ENCODE data around the gene ASXL1.

Gene ASXL1

DNA sequence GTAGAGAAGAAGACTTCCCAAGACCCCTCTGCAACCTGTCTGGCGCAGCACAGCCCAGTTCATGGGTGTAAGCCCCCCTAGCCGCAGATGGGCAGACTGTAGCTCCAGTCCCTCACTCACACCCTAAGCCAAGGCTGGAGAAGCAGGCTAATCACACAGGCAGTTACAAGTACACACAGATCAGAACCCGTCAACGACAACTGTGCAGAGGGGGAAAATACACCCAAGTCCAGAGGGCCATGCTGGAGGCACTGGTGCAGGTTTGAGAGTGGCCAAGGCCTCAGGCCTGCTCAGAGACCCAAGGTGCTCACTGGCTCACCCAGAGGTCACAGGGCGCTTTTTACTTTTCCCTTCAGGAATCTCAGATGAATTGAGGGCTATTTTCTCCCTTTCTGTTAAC, 120.9 kb downstream of the ASXL1 start:
- Histone ChIP-seq H3K4me1 (ENCODE audit: control insufficient read depth in 2 of 2, insufficient read depth in 2 of 2, low read length in 2 of 2) (peaks cover 77 to 81% of the 10 kb centered on the region in 2 donors), H3K27me3 (ENCODE audit: control insufficient read depth in 2 of 2, insufficient read depth in 2 of 2, low read length in 2 of 2) (no peaks in the 10 kb centered on the region), H3K4me3 (ENCODE audit: low read length in 2 of 2) (no peak overlapping the region), H3K9ac (ENCODE audit: low read depth in 1 of 2, low read length in 2 of 2) (peak overlapping the region in 1 of 2 donors; percentile 67), H3K27ac (ENCODE audit: low read depth in 2 of 2, low read length in 2 of 2) (peak overlapping the region; percentile 93 to 95), H3K9me3 (ENCODE audit: control insufficient read depth in 2 of 2, low read length in 2 of 2) (no peaks in the 10 kb centered on the region), H3K36me3 (ENCODE audit: control insufficient read depth in 2 of 2, insufficient read depth in 2 of 2, low read length in 2 of 2) (no peaks in the 10 kb centered on the region)

DNA sequence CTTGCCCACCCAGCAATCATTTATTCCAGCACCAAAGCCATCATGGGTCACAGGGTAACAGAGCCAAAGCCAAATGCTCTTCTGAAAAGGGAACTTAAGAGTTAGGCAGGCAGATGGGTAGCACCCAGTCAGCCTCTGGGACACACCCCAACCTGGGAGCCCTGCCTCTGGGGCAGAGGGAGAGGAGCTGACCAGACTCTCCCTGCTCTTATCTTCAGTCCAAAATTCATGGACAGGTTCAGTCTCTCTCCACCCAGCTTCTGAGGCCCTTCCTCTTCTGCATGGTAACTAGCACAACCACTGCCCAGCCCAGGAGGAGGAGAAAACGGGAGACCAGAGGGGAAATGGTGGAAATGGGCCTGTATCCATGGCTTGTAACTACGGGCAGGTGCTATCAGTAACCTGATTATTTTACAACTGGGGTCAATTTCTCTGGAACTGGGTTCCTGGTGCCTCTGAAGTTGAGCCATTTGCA, 121.6 kb downstream of the ASXL1 start:
- Histone ChIP-seq H3K36me3 (ENCODE audit: control insufficient read depth in 2 of 2, insufficient read depth in 2 of 2, low read length in 2 of 2) (no peaks in the 10 kb centered on the region), H3K27me3 (ENCODE audit: control insufficient read depth in 2 of 2, insufficient read depth in 2 of 2, low read length in 2 of 2) (no peaks in the 10 kb centered on the region), H3K9me3 (ENCODE audit: control insufficient read depth in 2 of 2, low read length in 2 of 2) (no peaks in the 10 kb centered on the region), H3K27ac (ENCODE audit: low read depth in 2 of 2, low read length in 2 of 2) (peak overlapping the region; percentile 93 to 95), H3K4me1 (ENCODE audit: control insufficient read depth in 2 of 2, insufficient read depth in 2 of 2, low read length in 2 of 2) (peaks cover 72 to 76% of the 10 kb centered on the region in 2 donors), H3K9ac (ENCODE audit: low read depth in 1 of 2, low read length in 2 of 2) (peak overlapping the region; percentile 56 to 67), H3K4me3 (ENCODE audit: low read length in 2 of 2) (peak overlapping the region in 1 of 2 donors; percentile 42)

DNA sequence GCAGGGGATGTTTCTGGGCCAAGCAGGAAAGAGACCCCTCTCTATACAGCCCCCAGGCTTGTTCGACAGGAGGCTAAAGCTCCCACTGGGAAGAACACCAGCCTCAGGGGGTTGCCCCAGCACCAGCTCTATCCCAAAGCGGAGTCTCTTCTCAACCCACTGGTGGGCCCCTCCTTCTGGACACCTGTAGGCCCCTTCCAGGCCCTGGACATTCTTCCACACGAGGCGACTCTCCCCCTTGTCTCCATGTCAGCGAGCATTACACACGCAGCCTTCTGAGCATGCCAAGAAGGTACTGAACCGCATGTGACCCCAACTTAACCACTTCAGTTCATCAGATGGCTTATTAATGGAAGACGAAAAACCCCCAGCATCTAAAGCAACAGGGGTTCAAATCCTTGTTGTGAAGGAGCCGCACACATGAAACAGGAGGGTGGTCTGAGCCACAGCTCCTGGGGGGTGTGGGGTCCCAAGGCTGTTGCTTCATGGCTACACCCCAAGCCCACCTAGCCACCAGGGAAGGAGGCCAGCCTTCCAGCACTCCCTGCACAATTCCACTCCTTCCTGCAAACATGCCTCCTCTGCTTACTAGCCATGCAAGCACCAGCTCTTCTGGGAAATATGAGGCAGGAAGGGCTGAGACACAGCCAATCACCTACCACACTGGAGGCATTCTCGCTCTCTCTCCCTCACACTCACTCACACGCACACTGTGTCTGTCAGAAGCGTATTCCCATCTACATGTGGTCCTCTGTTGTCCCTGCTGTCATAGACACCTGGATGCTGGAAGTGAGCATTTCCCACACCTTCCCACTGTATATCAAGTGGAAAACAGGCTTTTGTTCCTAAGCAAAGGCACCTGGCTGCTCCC, 122.5 kb downstream of the ASXL1 start:
- Histone ChIP-seq H3K4me3 (ENCODE audit: low read length in 2 of 2) (peak overlapping the region; percentile 28 to 42), H3K4me1 (ENCODE audit: control insufficient read depth in 2 of 2, insufficient read depth in 2 of 2, low read length in 2 of 2) (peaks cover 71 to 75% of the 10 kb centered on the region in 2 donors), H3K36me3 (ENCODE audit: control insufficient read depth in 2 of 2, insufficient read depth in 2 of 2, low read length in 2 of 2) (no peaks in the 10 kb centered on the region), H3K9ac (ENCODE audit: low read depth in 1 of 2, low read length in 2 of 2) (peak overlapping the region; percentile 67 to 74), H3K9me3 (ENCODE audit: control insufficient read depth in 2 of 2, low read length in 2 of 2) (no peaks in the 10 kb centered on the region), H3K27me3 (ENCODE audit: control insufficient read depth in 2 of 2, insufficient read depth in 2 of 2, low read length in 2 of 2) (no peaks in the 10 kb centered on the region), H3K27ac (ENCODE audit: low read depth in 2 of 2, low read length in 2 of 2) (peak overlapping the region; percentile 93 to 95)

DNA sequence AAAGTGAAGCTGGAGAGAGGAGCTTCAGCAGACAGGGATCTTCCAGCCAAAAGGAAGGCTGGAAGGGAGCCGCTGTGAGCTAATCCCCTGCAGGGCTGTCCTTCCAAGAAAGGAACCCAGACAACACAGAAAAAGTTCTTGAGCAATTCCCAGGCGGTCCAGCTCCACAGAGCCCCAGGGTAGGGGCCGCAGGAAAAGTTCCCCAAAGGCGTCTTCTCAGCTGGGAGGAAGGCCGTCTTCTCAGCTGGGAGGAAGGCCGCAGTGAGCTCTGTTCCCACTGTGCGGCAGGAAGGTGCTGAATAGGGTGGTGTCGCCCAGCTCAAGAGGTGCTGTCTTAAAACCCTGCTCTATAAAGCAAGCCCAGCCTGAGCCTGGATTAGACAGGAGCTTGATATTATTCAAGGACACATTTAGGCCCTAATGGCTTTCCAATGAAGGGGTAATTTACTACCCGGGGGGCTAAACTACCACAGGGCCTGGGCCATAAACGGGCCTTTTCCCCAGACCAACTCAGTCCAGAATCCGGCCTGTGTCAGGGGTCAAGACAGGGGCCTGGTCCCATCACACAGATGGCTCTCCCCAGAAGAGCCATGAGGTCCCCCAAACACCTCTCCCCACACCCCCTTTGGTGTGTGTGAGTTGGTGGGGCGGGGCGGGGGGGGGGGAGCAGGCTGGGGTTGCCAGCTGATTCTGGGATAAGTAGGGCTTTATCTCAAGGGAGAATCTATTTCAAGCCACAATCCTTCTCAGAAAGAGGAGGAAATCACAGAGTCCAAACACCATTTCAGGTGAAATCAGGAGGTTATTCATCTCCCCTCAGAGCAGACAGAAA, 123.4 kb downstream of the ASXL1 start:
- Histone ChIP-seq H3K4me1 (ENCODE audit: control insufficient read depth in 2 of 2, insufficient read depth in 2 of 2, low read length in 2 of 2) (peaks cover 67 to 71% of the 10 kb centered on the region in 2 donors), H3K4me3 (ENCODE audit: low read length in 2 of 2) (peak overlapping the region; percentile 69 to 78), H3K9me3 (ENCODE audit: control insufficient read depth in 2 of 2, low read length in 2 of 2) (no peaks in the 10 kb centered on the region), H3K36me3 (ENCODE audit: control insufficient read depth in 2 of 2, insufficient read depth in 2 of 2, low read length in 2 of 2) (no peaks in the 10 kb centered on the region), H3K9ac (ENCODE audit: low read depth in 1 of 2, low read length in 2 of 2) (peak overlapping the region; percentile 79 to 86), H3K27ac (ENCODE audit: low read depth in 2 of 2, low read length in 2 of 2) (peak overlapping the region; percentile 93 to 95), H3K27me3 (ENCODE audit: control insufficient read depth in 2 of 2, insufficient read depth in 2 of 2, low read length in 2 of 2) (no peaks in the 10 kb centered on the region)

DNA sequence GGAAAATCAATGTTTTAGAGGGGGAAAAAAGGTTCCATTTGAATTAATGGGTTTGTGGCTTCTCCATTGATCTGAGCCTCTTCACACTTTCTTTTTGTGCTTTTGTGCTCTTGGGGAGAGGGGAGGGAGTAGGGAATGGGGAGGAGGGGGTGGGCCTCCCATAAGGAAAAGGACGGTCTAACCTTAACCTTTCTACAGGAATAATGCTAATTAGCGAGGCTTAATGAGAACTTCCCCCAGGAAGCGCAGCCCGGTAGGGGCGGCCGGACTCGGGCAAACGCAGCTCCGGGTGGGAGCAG, 124.0 kb downstream of the ASXL1 start:
- Histone ChIP-seq H3K36me3 (ENCODE audit: control insufficient read depth in 2 of 2, insufficient read depth in 2 of 2, low read length in 2 of 2) (no peaks in the 10 kb centered on the region), H3K27me3 (ENCODE audit: control insufficient read depth in 2 of 2, insufficient read depth in 2 of 2, low read length in 2 of 2) (no peaks in the 10 kb centered on the region), H3K4me1 (ENCODE audit: control insufficient read depth in 2 of 2, insufficient read depth in 2 of 2, low read length in 2 of 2) (peaks cover 61 to 65% of the 10 kb centered on the region in 2 donors), H3K9ac (ENCODE audit: low read depth in 1 of 2, low read length in 2 of 2) (peak overlapping the region; percentile 79 to 86), H3K4me3 (ENCODE audit: low read length in 2 of 2) (peak overlapping the region; percentile 69 to 78), H3K9me3 (ENCODE audit: control insufficient read depth in 2 of 2, low read length in 2 of 2) (no peaks in the 10 kb centered on the region), H3K27ac (ENCODE audit: low read depth in 2 of 2, low read length in 2 of 2) (peak overlapping the region; percentile 93 to 95)

- Histone ChIP-seq H3K36me3 (ENCODE audit: control insufficient read depth in 2 of 2, insufficient read depth in 2 of 2, low read length in 2 of 2) (no peaks in the 10 kb centered on the region), H3K9ac (ENCODE audit: low read depth in 1 of 2, low read length in 2 of 2) (peak overlapping the region; percentile 79 to 86), H3K4me1 (ENCODE audit: control insufficient read depth in 2 of 2, insufficient read depth in 2 of 2, low read length in 2 of 2) (peaks cover 56 to 59% of the 10 kb centered on the region in 2 donors), H3K27me3 (ENCODE audit: control insufficient read depth in 2 of 2, insufficient read depth in 2 of 2, low read length in 2 of 2) (no peaks in the 10 kb centered on the region), H3K9me3 (ENCODE audit: control insufficient read depth in 2 of 2, low read length in 2 of 2) (no peaks in the 10 kb centered on the region), H3K4me3 (ENCODE audit: low read length in 2 of 2) (peak overlapping the region; percentile 69 to 78), H3K27ac (ENCODE audit: low read depth in 2 of 2, low read length in 2 of 2) (peak overlapping the region; percentile 93 to 95)
These were observed 124.5 kb downstream of the ASXL1 start for GRCh38 chr20:32482442-32483261.

DNA sequence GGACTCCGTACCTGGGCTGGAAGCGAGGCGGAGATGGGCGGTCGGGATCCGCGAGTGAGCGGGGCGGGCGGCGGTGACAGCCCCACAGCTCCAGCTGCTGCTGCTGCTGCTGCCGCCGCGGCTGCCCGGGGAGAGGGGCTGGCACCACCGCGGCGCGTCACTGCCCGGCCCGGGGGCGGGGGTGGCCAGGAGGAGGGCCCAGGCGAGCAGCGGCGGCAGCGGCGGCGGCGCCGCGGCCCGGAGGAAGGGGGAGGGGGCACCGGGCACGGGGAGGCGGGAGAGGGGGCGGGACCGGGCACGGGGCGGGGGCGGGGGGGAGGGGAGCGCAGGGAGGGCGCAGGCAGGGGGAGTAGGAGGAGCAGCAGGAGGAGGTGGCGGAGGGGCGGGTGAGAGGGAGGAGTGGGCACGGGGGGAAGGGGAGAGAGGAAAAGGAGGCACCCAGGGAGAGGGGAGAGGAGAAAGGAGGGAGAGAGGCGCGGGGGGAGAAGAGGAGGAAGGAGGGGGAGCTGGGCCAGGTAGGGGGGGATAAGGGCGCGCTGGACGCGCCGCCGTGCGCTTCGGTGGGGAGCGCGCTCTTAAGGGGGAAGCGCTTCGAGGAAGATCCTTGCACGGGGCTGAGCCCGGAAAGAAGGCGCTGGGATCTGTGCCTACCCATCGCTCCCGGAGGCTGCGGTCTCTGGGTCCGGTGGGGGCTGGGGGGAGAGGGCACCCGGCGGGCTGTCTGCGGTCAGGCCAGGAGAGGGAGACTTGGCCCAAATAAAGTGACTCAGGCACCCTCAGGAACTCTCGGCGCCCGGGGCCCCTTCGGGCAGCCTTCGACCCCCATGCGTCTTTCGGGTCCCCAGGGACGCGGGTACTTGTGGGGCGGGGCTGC, 125.5 kb downstream of the ASXL1 start:
- Histone ChIP-seq H3K4me3 (ENCODE audit: low read length in 2 of 2) (peak overlapping the region; percentile 69 to 72), H3K27me3 (ENCODE audit: control insufficient read depth in 2 of 2, insufficient read depth in 2 of 2, low read length in 2 of 2) (no peaks in the 10 kb centered on the region), H3K9ac (ENCODE audit: low read depth in 1 of 2, low read length in 2 of 2) (peak overlapping the region; percentile 56 to 75), H3K9me3 (ENCODE audit: control insufficient read depth in 2 of 2, low read length in 2 of 2) (no peaks in the 10 kb centered on the region), H3K4me1 (ENCODE audit: control insufficient read depth in 2 of 2, insufficient read depth in 2 of 2, low read length in 2 of 2) (peaks cover 46 to 50% of the 10 kb centered on the region in 2 donors), H3K36me3 (ENCODE audit: control insufficient read depth in 2 of 2, insufficient read depth in 2 of 2, low read length in 2 of 2) (no peaks in the 10 kb centered on the region), H3K27ac (ENCODE audit: low read depth in 2 of 2, low read length in 2 of 2) (peak overlapping the region; percentile 93 to 95)

- H3K27ac ChIP-seq (ENCODE audit: low read depth in 2 of 2, low read length in 2 of 2) = peak overlapping the region; percentile 84 to 88
- H3K27me3 ChIP-seq (ENCODE audit: control insufficient read depth in 2 of 2, insufficient read depth in 2 of 2, low read length in 2 of 2) = no peaks in the 10 kb centered on the region
- H3K9me3 ChIP-seq (ENCODE audit: control insufficient read depth in 2 of 2, low read length in 2 of 2) = no peaks in the 10 kb centered on the region
- H3K4me1 ChIP-seq (ENCODE audit: control insufficient read depth in 2 of 2, insufficient read depth in 2 of 2, low read length in 2 of 2) = peaks cover 38 to 42% of the 10 kb centered on the region in 2 donors
- peak overlapping the region; percentile 3 to 65 for H3K9ac ChIP-seq (ENCODE audit: low read depth in 1 of 2, low read length in 2 of 2)
- peak overlapping the region; percentile 69 to 72 for H3K4me3 ChIP-seq (ENCODE audit: low read length in 2 of 2)
- H3K36me3 ChIP-seq (ENCODE audit: control insufficient read depth in 2 of 2, insufficient read depth in 2 of 2, low read length in 2 of 2) = no peaks in the 10 kb centered on the region
These were observed 126.3 kb downstream of the ASXL1 start for GRCh38 chr20:32484225-32484957.
